ENCODE measurements around the gene FZR1. TPM values are rescaled to one million over a fixed set of nuclear protein-coding genes. Genes with fewer than 3 reads are reported as not detected.

Gene FZR1
- total RNA-seq, 2 donors from 2014 or later, result 29.6 to 33.8 TPM

DNA sequence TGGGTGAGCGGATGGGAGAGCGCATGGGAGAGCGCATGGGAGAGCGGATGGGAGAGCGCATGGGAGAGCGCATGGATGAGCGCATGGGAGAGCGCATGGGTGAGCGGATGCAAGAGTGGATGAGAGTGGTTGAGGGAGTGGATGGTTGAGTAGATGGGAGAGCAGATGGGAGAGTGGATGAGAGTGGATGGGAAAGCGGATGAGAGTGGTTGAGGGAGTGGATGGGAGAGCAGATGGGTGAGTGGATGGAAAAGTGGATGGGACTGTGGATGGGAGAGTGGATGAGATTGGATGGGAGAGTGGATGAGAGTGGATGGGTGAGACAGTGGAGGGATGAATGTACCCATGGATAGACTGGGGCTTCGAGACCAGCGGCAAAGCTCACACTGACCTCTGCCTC is 24.3 kb downstream of the FZR1 start:
- Histone ChIP-seq H3K4me1 (ENCODE audit: control insufficient read depth in 1 of 2, low read depth in 2 of 2) (no peaks in the 10 kb centered on the region), H3K4me3 (no peak overlapping the region), H3K27me3 (replicated peaks; ENCODE audit: insufficient read depth) (no peaks in the 10 kb centered on the region), H3K36me3 (peaks cover 70% of the 10 kb centered on the region), H3K27ac (no peak overlapping the region), H3K9me3 (no peaks in the 10 kb centered on the region)
- DNase-seq (ENCODE audit: low spot score) (no peak), ATAC-seq (ENCODE audit: insufficient number of reproducible peaks, low FRiP score, low read depth) (no peak)
- TF ChIP-seq, protein P1, sequence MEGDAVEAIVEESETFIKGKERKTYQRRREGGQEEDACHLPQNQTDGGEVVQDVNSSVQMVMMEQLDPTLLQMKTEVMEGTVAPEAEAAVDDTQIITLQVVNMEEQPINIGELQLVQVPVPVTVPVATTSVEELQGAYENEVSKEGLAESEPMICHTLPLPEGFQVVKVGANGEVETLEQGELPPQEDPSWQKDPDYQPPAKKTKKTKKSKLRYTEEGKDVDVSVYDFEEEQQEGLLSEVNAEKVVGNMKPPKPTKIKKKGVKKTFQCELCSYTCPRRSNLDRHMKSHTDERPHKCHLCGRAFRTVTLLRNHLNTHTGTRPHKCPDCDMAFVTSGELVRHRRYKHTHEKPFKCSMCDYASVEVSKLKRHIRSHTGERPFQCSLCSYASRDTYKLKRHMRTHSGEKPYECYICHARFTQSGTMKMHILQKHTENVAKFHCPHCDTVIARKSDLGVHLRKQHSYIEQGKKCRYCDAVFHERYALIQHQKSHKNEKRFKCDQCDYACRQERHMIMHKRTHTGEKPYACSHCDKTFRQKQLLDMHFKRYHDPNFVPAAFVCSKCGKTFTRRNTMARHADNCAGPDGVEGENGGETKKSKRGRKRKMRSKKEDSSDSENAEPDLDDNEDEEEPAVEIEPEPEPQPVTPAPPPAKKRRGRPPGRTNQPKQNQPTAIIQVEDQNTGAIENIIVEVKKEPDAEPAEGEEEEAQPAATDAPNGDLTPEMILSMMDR (IDR thresholded peaks at IDR 0.05), result no peak

- Histone ChIP-seq H3K9me3 (no peaks in the 10 kb centered on the region), H3K27ac (no peak overlapping the region), H3K4me3 (no peak overlapping the region), H3K36me3 (peaks cover 63% of the 10 kb centered on the region), H3K4me1 (ENCODE audit: control insufficient read depth in 1 of 2, low read depth in 2 of 2) (no peaks in the 10 kb centered on the region), H3K27me3 (replicated peaks; ENCODE audit: insufficient read depth) (no peaks in the 10 kb centered on the region)
- no peak for DNase-seq (ENCODE audit: low spot score)
- no peak for ATAC-seq (ENCODE audit: insufficient number of reproducible peaks, low FRiP score, low read depth)
- TF ChIP-seq, protein P1 (IDR thresholded peaks at IDR 0.05), result no peak
Observed at GRCh38 chr19:3531716-3532115, 25.6 kb downstream of the FZR1 start.

GRCh38 chr19:3532154-3532786 is 26.2 kb downstream of the FZR1 start:
- no peaks in the 10 kb centered on the region for H3K4me1 ChIP-seq (ENCODE audit: control insufficient read depth in 1 of 2, low read depth in 2 of 2)
- TF ChIP-seq, protein P1 (IDR thresholded peaks at IDR 0.05), result no peak
- no peak for ATAC-seq (ENCODE audit: insufficient number of reproducible peaks, low FRiP score, low read depth)
- no peaks in the 10 kb centered on the region for H3K9me3 ChIP-seq
- H3K4me3 ChIP-seq, result no peak overlapping the region
- H3K36me3 ChIP-seq, result peaks cover 58% of the 10 kb centered on the region
- DNase-seq (ENCODE audit: low spot score), result no peak
- H3K27ac ChIP-seq, result no peak overlapping the region
- H3K27me3 ChIP-seq (replicated peaks; ENCODE audit: insufficient read depth), result no peaks in the 10 kb centered on the region

GRCh38 chr19:3533033-3533432 is 26.9 kb downstream of the FZR1 start:
- Histone ChIP-seq H3K27ac (no peak overlapping the region), H3K27me3 (replicated peaks; ENCODE audit: insufficient read depth) (no peaks in the 10 kb centered on the region), H3K4me3 (no peak overlapping the region), H3K9me3 (no peaks in the 10 kb centered on the region), H3K36me3 (peaks cover 50% of the 10 kb centered on the region), H3K4me1 (ENCODE audit: control insufficient read depth in 1 of 2, low read depth in 2 of 2) (no peaks in the 10 kb centered on the region)
- DNase-seq (ENCODE audit: low spot score) (no peak), ATAC-seq (ENCODE audit: insufficient number of reproducible peaks, low FRiP score, low read depth) (no peak)
- TF ChIP-seq, protein P1 (IDR thresholded peaks at IDR 0.05), result no peak

DNA sequence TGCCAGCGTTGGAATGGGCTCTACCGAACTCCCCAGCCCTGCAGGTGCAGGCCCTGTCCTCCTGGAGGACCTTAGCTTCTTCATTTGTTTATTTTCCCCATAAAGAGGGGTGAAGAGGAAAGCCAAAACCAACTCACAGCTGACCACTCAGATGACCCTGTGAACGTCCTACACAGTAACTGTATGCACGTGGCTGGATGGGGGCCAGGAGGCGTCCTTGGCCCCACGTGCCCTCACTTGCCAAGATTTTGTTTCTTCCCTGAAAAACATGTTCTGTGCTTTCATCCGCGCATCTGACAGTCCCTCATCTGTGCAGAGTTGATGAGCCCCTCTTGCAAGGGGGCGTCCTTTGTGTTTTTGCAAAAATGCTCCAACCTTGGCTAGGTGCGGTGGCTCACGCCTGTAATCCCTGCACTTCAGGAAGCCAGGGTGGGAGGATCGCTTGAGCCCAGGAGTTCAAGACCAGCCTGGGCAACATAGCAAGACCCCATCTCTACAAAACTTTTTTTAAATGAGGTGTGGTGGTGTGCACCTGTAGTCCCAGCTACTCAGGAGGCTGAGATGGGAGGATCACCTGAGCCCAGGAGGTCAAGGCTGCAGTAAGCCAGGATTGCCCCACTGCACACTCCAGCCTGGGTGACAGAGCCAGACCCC is 27.6 kb downstream of the FZR1 start:
- Histone ChIP-seq H3K27ac (no peak overlapping the region), H3K27me3 (replicated peaks; ENCODE audit: insufficient read depth) (no peaks in the 10 kb centered on the region), H3K4me1 (ENCODE audit: control insufficient read depth in 1 of 2, low read depth in 2 of 2) (no peaks in the 10 kb centered on the region), H3K9me3 (no peaks in the 10 kb centered on the region), H3K4me3 (no peak overlapping the region), H3K36me3 (peaks cover 46% of the 10 kb centered on the region)
- TF ChIP-seq, protein P1 (IDR thresholded peaks at IDR 0.05), result no peak
- ATAC-seq (ENCODE audit: insufficient number of reproducible peaks, low FRiP score, low read depth) (no peak), DNase-seq (ENCODE audit: low spot score) (no peak)
